ENCODE data around the gene CD52. TPM values are rescaled to one million over a fixed set of nuclear protein-coding genes. Genes with fewer than 3 reads are reported as not detected.

The CD52 gene
- total RNA-seq, 4 donors from 2014 or later = 7.8 TPM; not detected in 3

DNA sequence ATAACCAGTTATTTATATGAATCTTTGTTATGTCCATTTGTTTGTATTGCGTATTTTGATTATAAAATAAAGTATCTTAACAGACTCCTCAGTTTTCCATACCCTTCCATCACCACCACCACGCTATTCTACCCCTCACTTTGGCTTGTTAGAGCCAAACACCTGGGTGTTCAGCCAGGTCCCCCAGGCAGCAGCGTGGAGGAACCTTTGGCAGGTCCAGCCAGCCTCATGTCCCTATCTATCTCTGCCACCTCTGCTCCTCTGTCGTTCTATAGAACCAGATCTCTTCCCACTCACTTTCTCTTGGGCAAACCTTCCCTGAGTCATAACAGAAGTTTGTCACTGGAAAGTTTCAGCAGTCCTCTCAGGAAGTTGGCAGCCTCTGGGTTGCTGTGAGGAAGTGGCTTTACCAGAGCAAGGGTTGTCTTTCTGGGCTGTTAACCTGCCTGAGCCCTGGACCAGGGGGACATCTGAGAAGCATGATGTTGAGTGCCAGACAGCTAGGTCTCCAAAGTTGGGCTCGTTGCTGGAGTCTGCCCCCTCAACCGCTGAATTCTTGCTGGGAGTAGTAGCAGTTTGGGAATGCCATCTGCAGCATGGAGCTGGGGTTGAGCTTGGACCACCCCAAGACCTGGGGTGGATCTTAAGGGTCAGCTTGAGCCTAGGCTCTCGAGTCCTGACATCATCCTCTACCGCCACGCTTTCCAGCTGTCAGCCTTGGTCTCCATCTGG lies 38.9 kb upstream of the CD52 start:
- Histone ChIP-seq H3K9me3 (no peaks in the 10 kb centered on the region), H3K4me1 (peaks cover 3 to 15% of the 10 kb centered on the region in 2 donors), H3K27me3 (no peaks in the 10 kb centered on the region), H3K4me3 (peak overlapping the region; percentile 56 to 85), H3K27ac (peak overlapping the region; percentile 93), H3K36me3 (no peaks in the 10 kb centered on the region)
- intact Hi-C loops (cut with DNase I; ENCODE audit: low total_unique reads) = no loop called here
- peak in 1 of 2 donors; percentile 43 for DNase-seq
- TF ChIP-seq CTCF (IDR thresholded peaks at IDR 0.05) (no peak), POLR2A (IDR thresholded peaks at IDR 0.05) (no peak)

- H3K27me3 ChIP-seq = no peaks in the 10 kb centered on the region
- no peaks in the 10 kb centered on the region for H3K9me3 ChIP-seq
- H3K4me1 ChIP-seq = peaks cover 3 to 19% of the 10 kb centered on the region in 2 donors
- TF ChIP-seq CTCF (IDR thresholded peaks at IDR 0.05) (peak; percentile 21 to 53 (median 32)), POLR2A (IDR thresholded peaks at IDR 0.05) (peak; percentile 87 to 95)
- peak within 1 kb of the TSS; percentile 93 for H3K27ac ChIP-seq
- H3K4me3 ChIP-seq = peak within 1 kb of the TSS; percentile 56 to 85
- H3K36me3 ChIP-seq = no peaks in the 10 kb centered on the region
- intact Hi-C loops (cut with DNase I; ENCODE audit: low total_unique reads) = loop anchor here (5.0 kb wide), 1 partner anchor 43 kb away; no protein-coding TSS in a partner anchor
- peak; percentile 83 to 85 for DNase-seq
Observed at GRCh38 chr1:26279456-26280332, 38.1 kb upstream of the CD52 start, which contains the start of gene SH3BGRL3. TSS of gene SH3BGRL3 (plus strand) at chr1:26280086. CDS start at chr1:26280156, 70 bp downstream.

DNA sequence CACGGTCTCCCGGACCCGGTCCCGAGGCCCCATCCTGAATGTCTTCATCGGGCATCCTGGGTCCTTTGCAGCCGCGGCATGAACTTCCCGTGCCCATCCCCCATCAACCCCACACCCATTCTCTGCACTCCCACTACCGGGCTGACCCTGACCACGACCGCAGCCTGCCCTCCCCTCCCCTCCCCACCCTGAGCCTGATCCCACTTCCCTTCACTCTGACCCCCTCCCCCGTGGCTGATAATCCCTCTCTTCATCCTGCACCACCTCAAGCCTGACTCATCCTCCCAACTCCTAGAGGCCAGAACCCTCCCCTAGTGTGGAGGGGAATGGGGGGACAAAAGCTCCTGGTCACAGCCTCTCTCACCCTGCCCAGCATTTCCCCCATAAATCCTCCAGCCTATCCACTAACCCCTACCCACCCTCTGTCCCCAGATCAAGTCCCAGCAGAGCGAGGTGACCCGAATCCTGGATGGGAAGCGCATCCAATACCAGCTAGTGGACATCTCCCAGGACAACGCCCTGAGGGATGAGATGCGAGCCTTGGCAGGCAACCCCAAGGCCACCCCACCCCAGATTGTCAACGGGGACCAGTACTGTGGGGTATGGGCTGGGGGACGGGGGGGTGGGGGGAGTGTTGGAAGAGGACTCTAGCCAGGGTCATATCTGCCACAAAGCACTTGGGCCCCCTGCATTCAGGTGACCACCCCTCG lies 37.3 kb upstream of the CD52 start:
- TF ChIP-seq CTCF (IDR thresholded peaks at IDR 0.05) (no peak), POLR2A (IDR thresholded peaks at IDR 0.05) (no peak)
- H3K4me3 ChIP-seq = peak overlapping the region; percentile 56 to 85
- no peaks in the 10 kb centered on the region for H3K36me3 ChIP-seq
- H3K4me1 ChIP-seq = peaks cover 3 to 19% of the 10 kb centered on the region in 2 donors
- H3K27ac ChIP-seq = peak overlapping the region; percentile 93
- no peaks in the 10 kb centered on the region for H3K27me3 ChIP-seq
- peak in 1 of 2 donors; percentile 50 for DNase-seq
- H3K9me3 ChIP-seq = no peaks in the 10 kb centered on the region
- intact Hi-C loops (cut with DNase I; ENCODE audit: low total_unique reads) = loop anchor here (5.0 kb wide), 1 partner anchor 42 kb away; no protein-coding TSS in a partner anchor

DNA sequence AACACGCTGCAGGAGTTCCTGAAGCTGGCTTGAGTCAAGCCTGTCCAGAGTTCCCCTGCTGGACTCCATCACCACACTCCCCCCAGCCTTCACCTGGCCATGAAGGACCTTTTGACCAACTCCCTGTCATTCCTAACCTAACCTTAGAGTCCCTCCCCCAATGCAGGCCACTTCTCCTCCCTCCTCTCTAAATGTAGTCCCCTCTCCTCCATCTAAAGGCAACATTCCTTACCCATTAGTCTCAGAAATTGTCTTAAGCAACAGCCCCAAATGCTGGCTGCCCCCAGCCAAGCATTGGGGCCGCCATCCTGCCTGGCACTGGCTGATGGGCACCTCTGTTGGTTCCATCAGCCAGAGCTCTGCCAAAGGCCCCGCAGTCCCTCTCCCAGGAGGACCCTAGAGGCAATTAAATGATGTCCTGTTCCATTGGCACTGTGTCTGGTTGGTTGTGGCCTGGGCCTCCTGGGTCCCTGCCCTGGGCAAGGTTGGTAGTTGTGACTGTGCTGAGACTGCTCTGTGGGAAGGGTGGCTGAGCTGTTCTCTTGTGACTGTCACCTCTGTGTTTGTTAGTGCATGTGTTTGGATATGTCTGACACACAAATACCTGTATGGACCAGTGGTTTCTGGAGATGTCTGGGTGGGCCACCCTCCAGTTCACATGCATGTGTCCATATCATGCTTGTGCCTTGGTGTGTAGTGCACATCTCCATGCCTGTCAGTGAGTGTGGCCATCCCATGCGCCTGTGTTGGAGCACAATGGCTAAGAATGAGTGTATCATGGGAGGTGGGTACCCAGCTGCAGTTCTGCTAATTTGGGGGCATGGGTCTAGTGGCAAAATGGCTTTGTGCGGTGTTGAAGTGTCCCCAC lies 36.4 kb upstream of the CD52 start:
- intact Hi-C loops (cut with DNase I; ENCODE audit: low total_unique reads) = loop anchor here (5.0 kb wide), 1 partner anchor 41 kb away; no protein-coding TSS in a partner anchor
- Histone ChIP-seq H3K27me3 (no peaks in the 10 kb centered on the region), H3K27ac (peak overlapping the region; percentile 93), H3K9me3 (no peaks in the 10 kb centered on the region), H3K4me1 (peaks cover 0 to 12% of the 10 kb centered on the region in 2 donors), H3K4me3 (no peak overlapping the region), H3K36me3 (no peaks in the 10 kb centered on the region)
- TF ChIP-seq CTCF (IDR thresholded peaks at IDR 0.05) (no peak), POLR2A (IDR thresholded peaks at IDR 0.05) (no peak)
- no peak for DNase-seq

Measured in uterus (tissue), 4 donors.